PC-3 (cell line): ENCODE results near the gene ZNF335.
"Not testable (repeated sequence)": the region's sequence is repeated elsewhere in the genome, so short reads cannot be mapped to it uniquely, and the experiment has no call there.

Experiments
- EZH2 ChIP-seq: fragments of 300-600 bp; sonication (generic); IDR thresholded peaks from one replicate; pipeline ENCODE4 v1.6.1; 2017; ENCODE audit warnings: antibody characterized with exemption, mild to moderate bottlenecking, low read length; ENCODE audit not compliant: unreplicated experiment
- EZH2phosphoT487 ChIP-seq: fragments of 300-600 bp; sonication (generic); IDR thresholded peaks from 2 replicates; pipeline ENCODE4 v1.6.1; 2018; ENCODE audit warnings: mild to moderate bottlenecking, antibody characterized with exemption, low read length, borderline replicate concordance
- TF ChIP-seq, protein P1 (sequence below): fragments of 300-600 bp; sonication (generic); conservative IDR thresholded peaks from 2 replicates; pipeline ENCODE4 v1.5.1; 2017; ENCODE audit warnings: antibody characterized with exemption, low read depth, mild to moderate bottlenecking, low read length

DNA sequence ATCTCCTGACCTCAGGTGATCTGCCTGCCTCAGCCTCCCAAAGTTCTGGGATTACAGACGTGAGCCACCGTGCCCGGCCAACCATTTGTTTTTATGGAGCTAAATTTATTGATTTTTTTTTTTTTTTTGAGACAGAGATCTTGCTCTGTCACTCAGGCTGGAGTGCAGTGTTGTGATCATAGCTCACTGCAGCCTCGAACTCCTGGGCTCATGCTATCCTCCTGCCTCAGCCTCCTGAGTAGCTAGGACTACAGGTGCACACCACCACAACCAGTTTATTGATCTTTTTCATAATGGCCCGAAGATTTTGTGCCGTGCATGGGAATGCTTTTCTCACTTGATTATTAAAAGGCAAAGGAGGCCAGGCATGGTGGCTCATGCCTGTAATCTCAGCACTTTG is 16.8 kb upstream of the ZNF335 start:
- TF ChIP-seq, protein P1, sequence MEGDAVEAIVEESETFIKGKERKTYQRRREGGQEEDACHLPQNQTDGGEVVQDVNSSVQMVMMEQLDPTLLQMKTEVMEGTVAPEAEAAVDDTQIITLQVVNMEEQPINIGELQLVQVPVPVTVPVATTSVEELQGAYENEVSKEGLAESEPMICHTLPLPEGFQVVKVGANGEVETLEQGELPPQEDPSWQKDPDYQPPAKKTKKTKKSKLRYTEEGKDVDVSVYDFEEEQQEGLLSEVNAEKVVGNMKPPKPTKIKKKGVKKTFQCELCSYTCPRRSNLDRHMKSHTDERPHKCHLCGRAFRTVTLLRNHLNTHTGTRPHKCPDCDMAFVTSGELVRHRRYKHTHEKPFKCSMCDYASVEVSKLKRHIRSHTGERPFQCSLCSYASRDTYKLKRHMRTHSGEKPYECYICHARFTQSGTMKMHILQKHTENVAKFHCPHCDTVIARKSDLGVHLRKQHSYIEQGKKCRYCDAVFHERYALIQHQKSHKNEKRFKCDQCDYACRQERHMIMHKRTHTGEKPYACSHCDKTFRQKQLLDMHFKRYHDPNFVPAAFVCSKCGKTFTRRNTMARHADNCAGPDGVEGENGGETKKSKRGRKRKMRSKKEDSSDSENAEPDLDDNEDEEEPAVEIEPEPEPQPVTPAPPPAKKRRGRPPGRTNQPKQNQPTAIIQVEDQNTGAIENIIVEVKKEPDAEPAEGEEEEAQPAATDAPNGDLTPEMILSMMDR: not testable (repeated sequence)
- TF ChIP-seq EZH2, EZH2phosphoT487: not testable (repeated sequence)
